ENCODE results near the gene ECE1.

ECE1 gene

DNA sequence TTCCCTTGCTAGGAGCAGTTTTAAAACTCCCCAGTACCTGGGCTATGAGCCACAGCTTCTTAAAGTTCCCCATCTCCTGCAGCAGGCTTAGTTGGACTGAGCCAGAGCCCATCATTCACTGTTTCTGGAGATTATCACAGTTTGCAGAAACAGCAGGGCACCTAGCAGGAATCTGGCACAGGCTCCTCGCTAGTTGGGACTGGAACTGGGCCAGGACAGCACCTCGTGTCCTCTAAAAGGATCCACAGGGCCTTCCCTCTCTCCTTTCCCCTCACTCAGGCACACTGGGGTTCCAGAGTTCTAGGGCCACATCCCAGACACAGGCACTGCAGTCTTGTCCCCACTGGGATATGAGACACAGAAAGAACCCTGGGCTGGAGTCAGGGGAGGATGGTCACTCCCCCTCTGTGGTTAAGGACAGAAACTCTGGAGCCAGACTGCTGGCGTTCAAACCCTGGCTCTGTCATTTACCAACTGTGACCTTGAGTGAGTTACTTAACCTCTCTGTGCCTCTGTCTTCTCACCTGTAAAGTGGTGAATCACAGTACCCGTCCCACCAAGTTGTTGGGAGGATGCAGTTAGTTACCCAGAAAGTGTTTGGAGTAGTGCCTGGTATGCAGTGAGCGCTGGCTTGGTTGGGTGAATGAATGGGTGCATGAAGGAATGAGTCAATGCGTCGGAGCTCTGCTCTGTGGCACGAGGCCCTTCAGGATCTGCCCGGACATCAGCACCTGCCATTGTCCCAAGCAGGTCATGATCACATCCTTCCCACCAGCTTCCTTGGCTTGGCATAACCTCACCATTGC lies 18.8 kb upstream of the ECE1 start:
- DNase-seq (ENCODE audit: low read depth, low spot score) = no peak

DNA sequence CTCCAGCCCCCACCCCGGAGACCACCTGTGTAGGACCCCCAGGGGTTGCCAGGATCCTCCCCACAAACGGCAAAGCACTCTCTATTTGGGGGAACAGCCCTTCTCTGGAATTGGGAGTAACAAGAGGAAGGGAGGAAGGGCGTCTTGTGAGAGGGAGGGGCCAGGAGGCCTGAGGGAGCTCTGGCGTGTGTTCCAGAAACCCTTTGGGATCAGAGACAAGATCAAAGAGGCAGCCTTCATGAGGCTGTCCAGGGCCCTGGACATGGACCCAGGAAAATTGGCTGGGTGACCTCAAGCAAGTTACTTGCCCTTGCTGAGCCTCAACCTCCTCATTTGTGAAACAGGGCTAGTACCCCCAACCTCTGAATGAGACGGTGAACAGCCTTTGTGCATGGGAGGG lies 18.1 kb upstream of the ECE1 start:
- no peak for DNase-seq (ENCODE audit: low read depth, low spot score)

DNA sequence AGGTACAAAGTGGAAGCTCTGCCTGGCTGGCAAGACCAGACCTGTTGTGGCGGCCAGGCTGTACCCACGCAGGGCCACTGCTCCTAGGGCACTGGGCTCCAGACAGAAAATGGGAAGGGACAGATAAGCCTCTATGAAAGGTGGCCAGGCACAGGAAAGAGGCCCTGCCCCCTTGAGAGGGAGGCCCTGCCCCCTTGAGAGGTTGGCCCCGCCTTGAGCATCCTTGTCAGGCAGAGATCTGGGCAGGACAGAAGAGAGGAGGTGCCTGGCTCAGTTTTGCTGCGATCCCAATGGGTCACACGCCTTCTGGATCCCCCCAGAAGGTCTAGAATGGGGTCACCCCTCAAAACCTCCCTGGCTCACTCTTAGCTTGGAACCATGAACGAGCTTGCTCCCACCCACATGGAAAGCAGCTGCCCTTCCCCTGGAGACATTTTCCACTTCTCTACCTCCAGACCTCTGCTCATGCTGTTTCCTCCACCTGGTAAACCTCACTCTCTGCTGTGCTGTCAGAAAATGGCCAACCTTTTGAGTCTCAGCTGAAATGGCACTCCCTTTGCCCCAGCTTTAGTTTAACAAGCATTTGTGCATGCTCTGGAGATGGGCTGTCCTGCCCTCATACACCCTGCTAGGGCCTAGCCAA lies 17.5 kb upstream of the ECE1 start:
- DNase-seq (ENCODE audit: low read depth, low spot score) = no peak

GRCh38 chr1:21307210-21307609 lies 16.9 kb upstream of the ECE1 start:
- DNase-seq (ENCODE audit: low read depth, low spot score) = no peak

- DNase-seq (ENCODE audit: low read depth, low spot score) = no peak
These were observed 15.6 kb upstream of the ECE1 start for GRCh38 chr1:21305900-21306189.

GRCh38 chr1:21305155-21305899 lies 15.1 kb upstream of the ECE1 start:
- no peak for DNase-seq (ENCODE audit: low read depth, low spot score)

DNA sequence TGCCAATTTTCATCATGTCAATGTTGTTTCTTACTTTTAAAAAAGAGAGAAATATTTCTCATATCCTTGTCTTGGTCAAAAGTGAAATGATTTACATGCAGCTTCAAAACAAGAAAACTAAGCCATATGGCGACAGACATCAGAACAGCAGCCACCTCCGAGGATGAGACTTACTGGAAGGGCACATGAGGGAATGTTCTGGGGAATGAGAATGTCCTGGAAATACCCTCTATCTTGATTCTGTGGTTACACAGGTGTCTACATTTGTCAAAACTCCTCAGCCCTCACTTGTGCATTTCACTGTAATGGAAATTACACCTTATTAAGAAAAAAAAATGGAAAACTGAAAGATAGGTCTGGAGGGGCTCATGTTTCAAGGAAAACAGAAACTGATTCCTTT lies 14.2 kb upstream of the ECE1 start:
- DNase-seq (ENCODE audit: low read depth, low spot score) = no peak

GRCh38 chr1:21302747-21303715 lies 12.8 kb upstream of the ECE1 start:
- no peak for DNase-seq (ENCODE audit: low read depth, low spot score)

GRCh38 chr1:21301794-21302440 lies 11.7 kb upstream of the ECE1 start:
- DNase-seq (ENCODE audit: low read depth, low spot score) = no peak

DNA sequence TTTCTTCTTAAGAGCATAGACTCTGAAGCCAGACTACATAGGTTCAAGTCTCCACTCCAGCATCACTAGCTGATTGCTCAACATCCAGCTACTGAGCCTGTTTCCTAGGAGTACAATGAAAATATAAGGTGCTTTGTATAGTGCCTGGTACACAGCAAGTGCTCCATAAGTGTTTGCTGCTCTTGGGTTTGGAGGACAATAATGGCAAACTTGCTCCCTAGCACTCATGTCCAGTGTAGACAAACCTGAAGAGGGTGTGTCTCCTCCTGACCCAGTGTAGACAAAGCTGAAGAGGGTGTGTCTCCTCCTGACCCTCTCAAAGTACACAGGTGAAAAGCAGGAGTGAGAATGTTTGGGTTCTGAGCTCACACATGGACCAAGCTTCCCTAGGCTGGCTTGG lies 10.5 kb upstream of the ECE1 start:
- no peak for DNase-seq (ENCODE audit: low read depth, low spot score)

- no peak for DNase-seq (ENCODE audit: low read depth, low spot score)
These were observed 9.6 kb upstream of the ECE1 start for GRCh38 chr1:21299780-21300395.

DNA sequence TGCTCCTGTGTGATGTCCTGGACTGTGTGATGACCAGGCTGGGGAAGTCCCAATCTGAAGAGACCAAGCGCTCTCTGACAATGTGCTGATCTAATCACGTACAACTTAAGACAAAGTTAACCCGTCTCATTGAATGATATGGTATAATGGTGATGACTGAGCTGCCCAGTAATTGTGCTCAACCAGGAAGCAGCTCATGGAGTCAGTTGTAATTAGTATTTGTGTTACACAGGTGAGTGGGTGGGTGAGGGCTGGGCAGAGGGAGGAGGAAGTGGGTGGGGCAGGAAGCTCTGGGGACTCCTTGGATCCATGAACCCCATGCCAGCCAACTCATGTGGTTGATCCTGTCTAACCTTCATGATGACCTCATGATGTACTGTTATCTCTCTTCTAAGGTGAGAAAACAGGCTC lies 8.7 kb upstream of the ECE1 start:
- no peak for DNase-seq (ENCODE audit: low read depth, low spot score)

DNA sequence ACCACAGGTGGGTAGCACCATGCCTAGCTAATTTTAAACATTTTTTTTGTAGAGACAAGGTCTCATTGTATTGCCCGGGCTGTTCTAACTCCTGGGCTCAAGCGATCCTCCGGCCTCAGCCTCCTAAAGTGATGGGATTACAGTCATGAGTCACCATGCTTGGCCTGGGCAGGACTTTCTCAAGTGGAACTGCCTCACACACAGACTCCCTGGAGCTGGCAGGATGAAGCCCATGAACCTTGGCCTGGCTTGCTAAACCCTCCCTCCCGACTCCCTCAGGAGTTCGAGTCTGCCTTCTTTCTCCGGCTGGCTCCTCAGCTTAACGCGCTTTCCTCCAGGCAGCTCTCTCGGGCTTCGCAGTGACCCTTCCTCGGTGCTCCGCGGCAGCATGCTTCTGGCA lies 7.7 kb upstream of the ECE1 start:
- DNase-seq (ENCODE audit: low read depth, low spot score) = no peak

DNA sequence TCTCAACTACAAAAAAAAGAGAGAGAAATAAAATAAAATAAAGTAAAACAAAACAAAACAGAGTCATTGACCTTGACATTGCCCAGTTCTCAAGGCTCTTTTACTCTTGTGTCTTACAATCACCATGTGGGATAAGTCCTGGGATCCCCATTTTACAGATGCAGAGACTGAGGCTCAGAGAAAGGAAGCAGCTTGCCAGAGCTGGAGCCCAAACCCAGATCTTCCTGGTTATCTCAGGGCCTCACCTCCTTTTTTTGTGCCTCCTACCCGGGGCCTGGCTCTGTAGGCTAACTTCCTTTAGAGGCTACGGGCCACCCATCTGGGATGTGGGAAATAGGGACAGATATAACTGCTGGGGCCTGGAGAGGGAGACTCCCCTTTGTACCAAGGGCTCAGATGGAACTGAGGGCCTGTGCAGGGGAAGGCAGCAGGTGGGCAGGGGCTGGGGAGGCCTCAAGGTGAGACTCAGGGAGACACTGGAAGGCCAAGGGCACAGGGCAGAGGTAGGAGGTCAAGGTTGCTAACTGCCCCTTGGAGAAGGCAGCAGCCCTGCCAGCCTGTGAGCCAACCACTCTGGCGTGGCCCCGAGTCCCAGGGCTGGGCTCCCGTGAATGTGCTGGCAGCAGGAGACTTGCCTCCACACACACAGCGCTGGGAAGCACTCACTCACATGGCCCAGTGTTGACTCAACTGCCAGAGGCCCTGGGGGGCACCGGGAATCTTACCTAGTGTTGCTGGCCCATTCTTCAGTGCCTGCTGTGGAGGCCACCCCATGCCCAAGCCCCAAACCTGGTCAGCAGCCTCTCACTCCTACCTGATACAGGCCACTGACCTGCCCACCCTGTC lies 6.5 kb upstream of the ECE1 start:
- DNase-seq (ENCODE audit: low read depth, low spot score) = no peak

GRCh38 chr1:21295545-21295944 lies 5.3 kb upstream of the ECE1 start:
- no peak for DNase-seq (ENCODE audit: low read depth, low spot score)

DNA sequence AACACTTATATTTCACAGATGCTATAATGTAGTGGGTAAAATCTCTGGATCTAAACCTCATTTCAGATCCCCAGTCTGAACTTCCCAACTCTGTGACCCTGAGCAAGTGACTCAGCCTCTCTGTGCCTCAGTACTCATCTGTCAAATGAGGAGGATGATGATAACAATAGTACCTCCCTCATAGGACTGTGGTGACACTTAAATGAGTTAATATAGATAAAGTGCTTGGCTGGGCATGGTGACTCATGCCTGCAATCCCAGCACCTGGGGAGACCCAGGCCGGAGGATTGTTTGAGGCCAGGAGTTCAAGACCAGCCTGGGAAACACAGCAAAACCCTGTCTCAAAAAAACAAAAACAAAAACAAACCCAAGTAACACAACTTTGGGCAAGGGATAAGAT lies 4.7 kb upstream of the ECE1 start:
- no peak for DNase-seq (ENCODE audit: low read depth, low spot score)

- no peak for DNase-seq (ENCODE audit: low read depth, low spot score)
These were observed 4.2 kb upstream of the ECE1 start for GRCh38 chr1:21294266-21294989.

DNA sequence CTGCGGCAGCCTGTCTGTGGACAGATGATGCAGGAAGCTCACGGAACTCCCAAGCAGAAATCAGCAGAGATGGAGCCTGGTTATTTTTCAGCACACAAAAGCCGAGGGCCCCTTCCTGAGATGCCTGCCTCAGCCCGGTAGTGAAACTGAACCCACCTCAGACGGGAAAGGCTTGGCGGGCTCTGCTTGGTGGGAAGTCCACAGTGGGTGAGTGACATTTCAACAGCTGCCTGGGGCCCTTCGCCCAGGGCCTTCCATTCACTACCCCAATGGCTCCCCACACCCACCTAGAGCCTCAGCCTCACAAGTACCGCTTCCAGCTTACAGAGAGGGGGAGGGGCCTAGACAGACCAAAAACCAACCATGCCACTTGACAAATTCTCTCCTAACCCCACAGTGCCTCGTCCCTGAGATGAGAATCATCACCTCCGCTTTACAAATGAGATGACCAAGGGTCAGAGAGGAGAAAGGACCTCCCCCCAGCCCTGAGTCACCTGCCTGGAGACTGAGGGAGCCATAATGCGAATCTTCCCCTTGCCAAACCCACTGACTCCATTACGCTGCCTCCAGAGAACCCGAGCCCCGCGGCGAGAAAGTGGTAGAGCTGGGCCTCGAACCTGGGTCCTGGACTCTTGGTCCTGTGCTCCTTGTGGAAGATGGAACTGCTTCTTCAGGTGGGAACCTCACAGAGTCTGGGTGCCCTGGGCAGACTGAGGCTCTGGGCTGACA lies 3.4 kb upstream of the ECE1 start:
- no peak for DNase-seq (ENCODE audit: low read depth, low spot score)
